Measurements from ENCODE around the gene TRAP1.

GRCh38 chr16:3669082-3669481, 48.2 kb downstream of the TRAP1 start:
- TF ChIP-seq CTCF (IDR thresholded peaks at IDR 0.05; ENCODE audit: low read depth, low read length), result no peak
- no peak for TF ChIP-seq EZH2phosphoT487 (IDR thresholded peaks at IDR 0.05; ENCODE audit: low read depth)
